Measurements from ENCODE around the gene HS3ST5. TPM values are rescaled to one million over a fixed set of nuclear protein-coding genes. Genes with fewer than 3 reads are reported as not detected.

Gene HS3ST5
- not detected for total RNA-seq

GRCh38 chr6:114342826-114343781, at the start of gene HS3ST5:
Gene HS3ST5, minus strand, starts transcription at chr6:114343023. Its CDS starts 280,178 bp downstream, at chr6:114062845.
- Histone ChIP-seq H3K27me3 (replicated peaks; ENCODE audit: insufficient read depth) (no peaks in the 10 kb centered on the region), H3K27ac (no peak within 1 kb of the TSS), H3K4me1 (ENCODE audit: control insufficient read depth in 1 of 2, low read depth in 2 of 2) (peaks cover 0 to 17% of the 10 kb centered on the region in 2 donors), H3K4me3 (peak within 1 kb of the TSS; percentile 73), H3K36me3 (no peaks in the 10 kb centered on the region), H3K9me3 (no peaks in the 10 kb centered on the region)
- ATAC-seq (ENCODE audit: insufficient number of reproducible peaks, low FRiP score, low read depth): no peak
- TF ChIP-seq, protein P1, sequence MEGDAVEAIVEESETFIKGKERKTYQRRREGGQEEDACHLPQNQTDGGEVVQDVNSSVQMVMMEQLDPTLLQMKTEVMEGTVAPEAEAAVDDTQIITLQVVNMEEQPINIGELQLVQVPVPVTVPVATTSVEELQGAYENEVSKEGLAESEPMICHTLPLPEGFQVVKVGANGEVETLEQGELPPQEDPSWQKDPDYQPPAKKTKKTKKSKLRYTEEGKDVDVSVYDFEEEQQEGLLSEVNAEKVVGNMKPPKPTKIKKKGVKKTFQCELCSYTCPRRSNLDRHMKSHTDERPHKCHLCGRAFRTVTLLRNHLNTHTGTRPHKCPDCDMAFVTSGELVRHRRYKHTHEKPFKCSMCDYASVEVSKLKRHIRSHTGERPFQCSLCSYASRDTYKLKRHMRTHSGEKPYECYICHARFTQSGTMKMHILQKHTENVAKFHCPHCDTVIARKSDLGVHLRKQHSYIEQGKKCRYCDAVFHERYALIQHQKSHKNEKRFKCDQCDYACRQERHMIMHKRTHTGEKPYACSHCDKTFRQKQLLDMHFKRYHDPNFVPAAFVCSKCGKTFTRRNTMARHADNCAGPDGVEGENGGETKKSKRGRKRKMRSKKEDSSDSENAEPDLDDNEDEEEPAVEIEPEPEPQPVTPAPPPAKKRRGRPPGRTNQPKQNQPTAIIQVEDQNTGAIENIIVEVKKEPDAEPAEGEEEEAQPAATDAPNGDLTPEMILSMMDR (IDR thresholded peaks at IDR 0.05): peak; percentile 21
- no peak for DNase-seq (ENCODE audit: low spot score)

DNA sequence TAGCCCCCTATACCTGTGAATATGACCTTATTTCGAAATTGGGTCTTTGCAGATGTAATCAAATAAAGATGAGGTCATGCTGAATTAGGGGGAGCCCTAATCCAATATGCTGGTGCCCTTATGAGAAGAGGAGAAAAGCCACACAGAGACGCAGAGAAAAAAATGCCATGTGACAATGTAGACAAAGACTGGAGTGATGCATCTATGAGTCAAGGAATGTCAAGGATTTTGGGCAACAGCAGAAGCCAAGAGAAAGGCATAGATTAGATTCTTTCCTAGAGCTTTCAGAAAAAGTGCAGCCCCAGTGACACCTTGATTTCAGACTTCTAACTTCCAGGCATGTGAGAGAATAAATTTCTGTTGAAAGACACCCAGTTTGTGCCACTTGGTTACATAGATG, 47.4 kb upstream of the HS3ST5 start:
- Histone ChIP-seq H3K4me1 (ENCODE audit: control insufficient read depth in 1 of 2, low read depth in 2 of 2) (no peaks in the 10 kb centered on the region), H3K27ac (no peak overlapping the region), H3K9me3 (no peaks in the 10 kb centered on the region), H3K27me3 (replicated peaks; ENCODE audit: insufficient read depth) (no peaks in the 10 kb centered on the region), H3K36me3 (no peaks in the 10 kb centered on the region), H3K4me3 (no peak overlapping the region)
- ATAC-seq (ENCODE audit: insufficient number of reproducible peaks, low FRiP score, low read depth) (no peak), DNase-seq (ENCODE audit: low spot score) (no peak)
- TF ChIP-seq, protein P1 (IDR thresholded peaks at IDR 0.05): no peak

GRCh38 chr6:114389111-114389510, 46.3 kb upstream of the HS3ST5 start:
- Histone ChIP-seq H3K9me3 (no peaks in the 10 kb centered on the region), H3K4me1 (ENCODE audit: control insufficient read depth in 1 of 2, low read depth in 2 of 2) (no peaks in the 10 kb centered on the region), H3K27ac (no peak overlapping the region), H3K27me3 (replicated peaks; ENCODE audit: insufficient read depth) (no peaks in the 10 kb centered on the region), H3K4me3 (no peak overlapping the region), H3K36me3 (no peaks in the 10 kb centered on the region)
- no peak for ATAC-seq (ENCODE audit: insufficient number of reproducible peaks, low FRiP score, low read depth)
- TF ChIP-seq, protein P1 (IDR thresholded peaks at IDR 0.05): no peak
- DNase-seq (ENCODE audit: low spot score): no peak

DNA sequence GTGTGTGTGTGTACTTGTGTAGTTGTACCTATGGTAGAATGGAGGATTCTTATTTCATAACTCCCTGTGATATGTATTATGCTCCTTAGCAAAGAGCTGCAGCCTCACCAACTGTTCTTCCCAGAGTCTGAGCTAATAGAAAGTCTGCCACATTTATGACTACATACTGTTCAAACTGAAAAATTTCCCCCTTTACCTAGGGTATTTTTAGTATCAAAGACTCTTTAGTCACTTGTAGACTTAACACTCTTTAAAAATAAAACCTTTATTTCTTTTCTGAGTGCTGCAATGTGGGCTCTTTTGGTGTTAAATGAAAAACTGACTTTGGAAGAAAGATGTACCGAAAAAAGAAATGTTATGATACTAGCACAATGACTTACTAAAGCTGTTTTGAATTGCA, 39.6 kb upstream of the HS3ST5 start:
- Histone ChIP-seq H3K4me1 (ENCODE audit: control insufficient read depth in 1 of 2, low read depth in 2 of 2) (no peaks in the 10 kb centered on the region), H3K36me3 (no peaks in the 10 kb centered on the region), H3K4me3 (no peak overlapping the region), H3K27ac (no peak overlapping the region), H3K9me3 (no peaks in the 10 kb centered on the region), H3K27me3 (replicated peaks; ENCODE audit: insufficient read depth) (no peaks in the 10 kb centered on the region)
- ATAC-seq (ENCODE audit: insufficient number of reproducible peaks, low FRiP score, low read depth) (no peak), DNase-seq (ENCODE audit: low spot score) (no peak)
- TF ChIP-seq, protein P1 (IDR thresholded peaks at IDR 0.05): no peak

GRCh38 chr6:114377881-114378280, 35.1 kb upstream of the HS3ST5 start:
- no peaks in the 10 kb centered on the region for H3K4me1 ChIP-seq (ENCODE audit: control insufficient read depth in 1 of 2, low read depth in 2 of 2)
- H3K27me3 ChIP-seq (replicated peaks; ENCODE audit: insufficient read depth): no peaks in the 10 kb centered on the region
- no peak for DNase-seq (ENCODE audit: low spot score)
- H3K9me3 ChIP-seq: no peaks in the 10 kb centered on the region
- no peaks in the 10 kb centered on the region for H3K36me3 ChIP-seq
- no peak overlapping the region for H3K4me3 ChIP-seq
- no peak for ATAC-seq (ENCODE audit: insufficient number of reproducible peaks, low FRiP score, low read depth)
- H3K27ac ChIP-seq: no peak overlapping the region
- TF ChIP-seq, protein P1 (IDR thresholded peaks at IDR 0.05): no peak

Data from thoracic aorta (tissue), 2 donors.